Liver (tissue), 9 donors: ENCODE results near the gene HDHD3. TPM values are rescaled to one million over a fixed set of nuclear protein-coding genes. Genes with fewer than 3 reads are reported as not detected.

ENCODE experiments used
- DNase-seq: peaks from one replicate; pipeline ENCODE4 v3.0.0-alpha.2; 2017; ENCODE audit warnings: low spot score
- H3K27ac ChIP-seq, 2 donors: one replicate each; pipeline ENCODE4 v1.7.0; 2013; ENCODE audit warnings: inconsistent platforms in 2 of 2, low read length in 2 of 2, control low read depth in 1 of 2, low read depth in 1 of 2, mild to moderate bottlenecking in 1 of 2
- H3K27me3 ChIP-seq, 4 donors: one replicate each; pipeline versions ENCODE4 v1.6.1 to v1.7.0; 2013; ENCODE audit warnings: low read length in 3 of 4, inconsistent platforms in 1 of 4, mild to moderate bottlenecking in 1 of 4, moderate library complexity in 1 of 4; ENCODE audit not compliant: control insufficient read depth in 4 of 4, insufficient read depth in 4 of 4
- H3K36me3 ChIP-seq, 4 donors: one replicate each; pipeline versions ENCODE4 v1.6.1 to v1.7.0; 2013; ENCODE audit warnings: low read length in 3 of 4, mild to moderate bottlenecking in 3 of 4, low read depth in 1 of 4, moderate library complexity in 1 of 4; ENCODE audit not compliant: control insufficient read depth in 4 of 4, insufficient read depth in 3 of 4
- H3K4me1 ChIP-seq, 4 donors: one replicate each; pipeline versions ENCODE4 v1.6.1 to v1.7.0; 2013; ENCODE audit warnings: low read length in 3 of 4, mild to moderate bottlenecking in 3 of 4, moderate library complexity in 1 of 4; ENCODE audit not compliant: control insufficient read depth in 4 of 4, insufficient read depth in 4 of 4
- H3K4me3 ChIP-seq, 3 donors: one replicate each; pipeline versions ENCODE4 v1.6.1 to v1.7.0; 2013; ENCODE audit warnings: low read length in 3 of 3, control low read depth in 1 of 3, low read depth in 1 of 3, mild to moderate bottlenecking in 1 of 3
- H3K9ac ChIP-seq, 2 donors: one replicate each; pipeline ENCODE4 v1.7.0; 2013; ENCODE audit warnings: low read length in 2 of 2, mild to moderate bottlenecking in 2 of 2, moderate library complexity in 2 of 2, control low read depth in 1 of 2, low read depth in 1 of 2
- H3K9me3 ChIP-seq, 4 donors: one replicate each; pipeline versions ENCODE4 v1.6.1 to v1.7.0; 2013; ENCODE audit warnings: low read length in 3 of 4; ENCODE audit not compliant: control insufficient read depth in 4 of 4
- ATF3 ChIP-seq: IDR thresholded peaks from 2 replicates; pipeline ENCODE4 v1.6.1; 2016; ENCODE audit warnings: antibody characterized with exemption
- CTCF ChIP-seq: fragments of 150-350 bp; IDR thresholded peaks from 2 replicates; pipeline ENCODE4 v1.5.1; 2017; ENCODE audit warnings: improper control_type of control experiment, low read depth, low read length; ENCODE audit not compliant: missing input control
- EGR1 ChIP-seq, 2 donors: IDR thresholded peaks; 2 replicates each; pipeline ENCODE4 v1.6.1; 2016 to 2018; ENCODE audit warnings: antibody characterized with exemption in 2 of 2, low read depth in 2 of 2
- FOXA1 ChIP-seq: IDR thresholded peaks from 2 replicates; pipeline ENCODE4 v1.6.1; 2016; ENCODE audit warnings: antibody characterized with exemption
- FOXA2 ChIP-seq: IDR thresholded peaks from 2 replicates; pipeline ENCODE4 v1.6.1; 2016; ENCODE audit warnings: antibody characterized with exemption
- GABPA ChIP-seq, 2 donors: IDR thresholded peaks in 1 of 2; conservative IDR thresholded peaks in 1 of 2; 2 replicates each; pipeline ENCODE4 v1.6.1; 2016; ENCODE audit warnings: antibody characterized with exemption in 2 of 2, mild to moderate bottlenecking in 1 of 2, moderate library complexity in 1 of 2
- HNF4A ChIP-seq, 2 donors: conservative IDR thresholded peaks; 2 replicates each; pipeline ENCODE4 v1.6.1; 2016; ENCODE audit warnings: antibody characterized with exemption in 2 of 2, mild to moderate bottlenecking in 2 of 2
- HNF4G ChIP-seq: IDR thresholded peaks from 2 replicates; pipeline ENCODE4 v1.6.1; 2016; ENCODE audit warnings: antibody characterized with exemption
- JUND ChIP-seq, 2 donors: IDR thresholded peaks; 2 replicates each; pipeline ENCODE4 v1.6.1; 2016; ENCODE audit warnings: antibody characterized with exemption in 2 of 2
- NR2F2 ChIP-seq: IDR thresholded peaks from 2 replicates; pipeline ENCODE4 v1.6.1; 2016; ENCODE audit warnings: antibody characterized with exemption
- RAD21 ChIP-seq, 2 donors: IDR thresholded peaks; 2 replicates each; pipeline ENCODE4 v1.6.1; 2016; ENCODE audit warnings: antibody characterized with exemption in 2 of 2, mild to moderate bottlenecking in 2 of 2
- RXRA ChIP-seq, 2 donors: IDR thresholded peaks; 2 replicates each; pipeline ENCODE4 v1.6.1; 2017 to 2018; ENCODE audit warnings: antibody characterized with exemption in 2 of 2, mild to moderate bottlenecking in 1 of 2
- SP1 ChIP-seq: IDR thresholded peaks from 2 replicates; pipeline ENCODE4 v1.6.1; 2018; ENCODE audit warnings: antibody characterized with exemption, mild to moderate bottlenecking
- TAF1 ChIP-seq: conservative IDR thresholded peaks from 2 replicates; pipeline ENCODE4 v1.6.1; 2016; ENCODE audit warnings: antibody characterized with exemption, mild to moderate bottlenecking
- YY1 ChIP-seq: IDR thresholded peaks from 2 replicates; pipeline ENCODE4 v1.6.1; 2016; ENCODE audit warnings: antibody characterized with exemption, mild to moderate bottlenecking
- ZBTB33 ChIP-seq: IDR thresholded peaks from 2 replicates; pipeline ENCODE4 v1.6.1; 2016; ENCODE audit warnings: antibody characterized with exemption
- WGBS: extraction: QIAGEN DNeasy Blood & Tissue Kit; methylation state at CpG from one replicate; pipeline ENCODE4 v1.1.7; 2013; 5-methylcytosine and 5-hydroxymethylcytosine counted together
- polyA plus RNA-seq, 2 donors: library from polyadenylated mRNA; stranded (reverse) in 1 of 2; unstranded in 1 of 2; fragments of 200-250 nt in 1 of 2; fragments of >200 nt in 1 of 2; fragmentation: Nextera tagmentation in 1 of 2; extraction: Ambion mirVana in 1 of 2; gene quantifications; one replicate each; pipeline versions ENCODE4 v1.2.1 to v1.2.3, GENCODE V29; 2013 to 2015
- total RNA-seq, 2 donors: library from RNA; depleted of rRNA; stranded (reverse); fragments of >200 nt; gene quantifications; one replicate each; pipeline ENCODE4 v1.2.3, GENCODE V29; 2014
- TF ChIP-seq, protein P1 (sequence below): IDR thresholded peaks from 2 replicates; pipeline ENCODE4 v1.6.1; 2016; ENCODE audit warnings: antibody characterized with exemption, mild to moderate bottlenecking
- TF ChIP-seq, protein P2 (sequence below): IDR thresholded peaks from 2 replicates; pipeline ENCODE4 v1.6.1; 2016; ENCODE audit warnings: antibody characterized with exemption
- donor health status: healthy.
- donor health status: healthy.
- donor health status: healthy.
- donor health status: healthy.
- donor health status: healthy.

The HDHD3 gene
- total and polyA plus RNA-seq, 4 donors = 26.9 to 63.6 (median 61.0) TPM

DNA sequence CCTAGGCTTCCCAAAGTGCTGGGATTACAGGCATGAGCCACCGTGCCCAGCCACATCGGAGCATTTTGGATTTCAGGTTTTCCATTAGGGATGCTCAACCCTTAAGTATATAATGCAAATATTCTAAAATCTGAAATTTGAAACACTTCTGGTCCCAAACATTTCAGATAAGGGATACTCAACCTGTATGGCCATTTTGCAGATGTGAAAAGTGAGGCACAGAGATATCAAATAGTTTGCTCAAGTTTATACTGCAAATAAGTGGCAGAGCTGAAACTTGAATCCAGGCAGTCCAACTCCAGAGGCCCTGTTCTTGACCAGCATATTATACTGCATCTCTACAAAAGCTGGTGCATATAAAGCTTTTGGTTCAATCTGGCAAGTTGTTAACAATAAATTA is 39.1 kb downstream of the HDHD3 start:
- TF ChIP-seq GABPA (IDR thresholded peaks at IDR 0.05 in 1 of 2, conservative IDR thresholded peaks at IDR 0.05 in 1 of 2) (no peak), TAF1 (no peak), SP1 (no peak), RAD21 (IDR thresholded peaks at IDR 0.05) (no peak), NR2F2 (no peak), EGR1 (IDR thresholded peaks at IDR 0.05; ENCODE audit: low read depth in 2 of 2) (no peak), HNF4A (conservative IDR thresholded peaks at IDR 0.05) (no peak), FOXA2 (no peak), HNF4G (no peak), YY1 (no peak), ATF3 (no peak), FOXA1 (no peak), CTCF (no peak), ZBTB33 (no peak), JUND (IDR thresholded peaks at IDR 0.05) (no peak), RXRA (IDR thresholded peaks at IDR 0.05) (no peak)
- TF ChIP-seq, protein P1, sequence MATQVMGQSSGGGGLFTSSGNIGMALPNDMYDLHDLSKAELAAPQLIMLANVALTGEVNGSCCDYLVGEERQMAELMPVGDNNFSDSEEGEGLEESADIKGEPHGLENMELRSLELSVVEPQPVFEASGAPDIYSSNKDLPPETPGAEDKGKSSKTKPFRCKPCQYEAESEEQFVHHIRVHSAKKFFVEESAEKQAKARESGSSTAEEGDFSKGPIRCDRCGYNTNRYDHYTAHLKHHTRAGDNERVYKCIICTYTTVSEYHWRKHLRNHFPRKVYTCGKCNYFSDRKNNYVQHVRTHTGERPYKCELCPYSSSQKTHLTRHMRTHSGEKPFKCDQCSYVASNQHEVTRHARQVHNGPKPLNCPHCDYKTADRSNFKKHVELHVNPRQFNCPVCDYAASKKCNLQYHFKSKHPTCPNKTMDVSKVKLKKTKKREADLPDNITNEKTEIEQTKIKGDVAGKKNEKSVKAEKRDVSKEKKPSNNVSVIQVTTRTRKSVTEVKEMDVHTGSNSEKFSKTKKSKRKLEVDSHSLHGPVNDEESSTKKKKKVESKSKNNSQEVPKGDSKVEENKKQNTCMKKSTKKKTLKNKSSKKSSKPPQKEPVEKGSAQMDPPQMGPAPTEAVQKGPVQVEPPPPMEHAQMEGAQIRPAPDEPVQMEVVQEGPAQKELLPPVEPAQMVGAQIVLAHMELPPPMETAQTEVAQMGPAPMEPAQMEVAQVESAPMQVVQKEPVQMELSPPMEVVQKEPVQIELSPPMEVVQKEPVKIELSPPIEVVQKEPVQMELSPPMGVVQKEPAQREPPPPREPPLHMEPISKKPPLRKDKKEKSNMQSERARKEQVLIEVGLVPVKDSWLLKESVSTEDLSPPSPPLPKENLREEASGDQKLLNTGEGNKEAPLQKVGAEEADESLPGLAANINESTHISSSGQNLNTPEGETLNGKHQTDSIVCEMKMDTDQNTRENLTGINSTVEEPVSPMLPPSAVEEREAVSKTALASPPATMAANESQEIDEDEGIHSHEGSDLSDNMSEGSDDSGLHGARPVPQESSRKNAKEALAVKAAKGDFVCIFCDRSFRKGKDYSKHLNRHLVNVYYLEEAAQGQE = no peak
- TF ChIP-seq, protein P2, sequence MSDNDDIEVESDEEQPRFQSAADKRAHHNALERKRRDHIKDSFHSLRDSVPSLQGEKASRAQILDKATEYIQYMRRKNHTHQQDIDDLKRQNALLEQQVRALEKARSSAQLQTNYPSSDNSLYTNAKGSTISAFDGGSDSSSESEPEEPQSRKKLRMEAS = no peak
- H3K9me3 ChIP-seq = no peaks in the 10 kb centered on the region
- 98% methylated on average over 2 of the region's 2 CpGs for whole genome bisulfite sequencing

More for the DNA sequence above, 39.1 kb downstream of the HDHD3 start:
- H3K4me1 ChIP-seq = peaks cover 5 to 14% (median 11%) of the 10 kb centered on the region in 4 donors
- DNase-seq = no peak
- H3K27me3 ChIP-seq = no peaks in the 10 kb centered on the region
- no peak overlapping the region for H3K9ac ChIP-seq
- no peaks in the 10 kb centered on the region for H3K36me3 ChIP-seq
- H3K27ac ChIP-seq = no peak overlapping the region
- H3K4me3 ChIP-seq = no peak overlapping the region
